ENCODE measurements around the gene ST7L.

- TF ChIP-seq CTCF (IDR thresholded peaks at IDR 0.05) (no peak), POLR2A (IDR thresholded peaks at IDR 0.05) (no peak)
Measured at GRCh38 chr1:112504001-112504660, 114.8 kb downstream of the ST7L start.

Measured in uterus (tissue), 2 donors.